Sigmoid colon (tissue), 7 donors: Measurements from ENCODE around the gene ALDOB. TPM values are rescaled to one million over a fixed set of nuclear protein-coding genes. Genes with fewer than 3 reads are reported as not detected.

Experiments used
- DNase-seq: peaks from one replicate; pipeline ENCODE4 v3.0.0-alpha.2; 2019
- H3K27ac ChIP-seq, 4 donors: fragments of 200-600 bp; sonication (generic); one replicate each; pipeline ENCODE4 v1.5.1; 2016 to 2019; ENCODE audit warnings: mild to moderate bottlenecking in 1 of 4
- H3K27me3 ChIP-seq, 3 donors: fragments of 200-600 bp; sonication (generic); one replicate each; pipeline ENCODE4 v1.5.1; 2019; ENCODE audit warnings: mild to moderate bottlenecking in 1 of 3
- H3K36me3 ChIP-seq, 4 donors: fragments of 200-600 bp; sonication (generic); one replicate each; pipeline ENCODE4 v1.5.1; 2016 to 2019
- H3K4me1 ChIP-seq, 4 donors: fragments of 200-600 bp; sonication (generic); one replicate each; pipeline ENCODE4 v1.5.1; 2017 to 2019
- H3K4me3 ChIP-seq, 4 donors: fragments of 200-600 bp; sonication (generic); one replicate each; pipeline ENCODE4 v1.5.1; 2017 to 2019; ENCODE audit warnings: mild to moderate bottlenecking in 2 of 4, moderate library complexity in 1 of 4
- H3K9me3 ChIP-seq, 4 donors: fragments of 200-600 bp in 3 of 4; sonication (generic) in 3 of 4; one replicate each; pipeline versions ENCODE4 v1.5.1 to v1.6.1; 2013 to 2019
- CTCF ChIP-seq, 4 experiments: fragments of 450-650 bp in 3 of 4; fragments of 200-600 bp in 1 of 4; IDR thresholded peaks; one replicate each; pipeline ENCODE4 v1.5.1; 2016 to 2019; ENCODE audit warnings: antibody characterized with exemption in 4 of 4, mild to moderate bottlenecking in 3 of 4, moderate library complexity in 2 of 4
- EP300 ChIP-seq, 4 donors: sonication (generic); formaldehyde crosslinking; IDR thresholded peaks; one replicate each; pipeline ENCODE4 v1.6.1; 2017; ENCODE audit warnings: antibody characterized with exemption in 4 of 4
- POLR2A ChIP-seq, 2 donors: fragments of 450-650 bp; IDR thresholded peaks; one replicate each; pipeline ENCODE4 v1.6.1; 2016; ENCODE audit warnings: antibody characterized with exemption in 2 of 2, mild to moderate bottlenecking in 2 of 2, moderate library complexity in 2 of 2
- POLR2AphosphoS5 ChIP-seq, 4 donors: sonication (generic); formaldehyde crosslinking; IDR thresholded peaks; one replicate each; pipeline ENCODE4 v1.6.1; 2017; ENCODE audit warnings: antibody characterized with exemption in 4 of 4
- WGBS, 2 donors: extraction: QIAGEN DNeasy Blood & Tissue Kit; methylation state at CpG; one replicate each; pipeline ENCODE4 v1.1.7; 2013; 5-methylcytosine and 5-hydroxymethylcytosine counted together
- intact Hi-C: fragments of 100-400 bp; cut with DNase I; formaldehyde crosslinking; loops from one replicate; pipeline ENCODE4 v1.15.1; 2023
- polyA plus RNA-seq, 3 donors: library from polyadenylated mRNA; stranded (reverse); fragments of 200-250 nt; gene quantifications; one replicate each; pipeline ENCODE4 v1.2.3, GENCODE V29; 2013
- total RNA-seq, 4 donors: library from RNA; depleted of rRNA; stranded (reverse); fragments of >200 nt; gene quantifications; one replicate each; pipeline ENCODE4 v1.1.0, GENCODE V29; 2016
- donor health status: healthy with polysubstance abuse.
- donor health status: Bipolar disorder and iron deficiency.
- donor health status: healthy.

Gene ALDOB
- total and polyA plus RNA-seq, 7 donors = 0.82 to 40.5 (median 1.1) TPM; not detected in 2

DNA sequence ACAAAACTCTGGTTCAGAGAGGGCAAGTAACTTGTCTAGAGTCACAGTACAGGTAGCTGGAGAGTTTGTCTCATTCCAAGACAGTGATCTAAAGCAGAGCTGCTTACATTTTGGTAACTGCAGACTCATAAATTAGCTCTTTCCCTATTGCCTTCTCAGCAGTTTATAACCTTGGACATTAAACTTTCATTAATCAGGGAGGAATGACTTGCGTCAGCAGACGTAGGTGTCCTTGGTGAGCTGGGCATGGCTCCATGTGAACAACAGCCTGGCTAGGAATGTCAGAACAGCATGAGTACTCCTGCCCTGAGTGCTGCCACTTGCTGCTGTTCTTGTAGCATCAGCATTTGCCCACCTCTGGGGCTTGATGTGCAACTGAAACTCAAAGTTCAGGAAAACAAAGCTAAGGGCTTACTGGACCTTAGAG is 2.2 kb upstream of the ALDOB start:
- H3K27ac ChIP-seq = peak overlapping the region in 2 of 4 donors; percentile 8 to 36
- H3K9me3 ChIP-seq = no peaks in the 10 kb centered on the region
- TF ChIP-seq EP300 (IDR thresholded peaks at IDR 0.05) (peak; percentile 43 to 97 (median 73)), POLR2A (IDR thresholded peaks at IDR 0.05) (no peak), POLR2AphosphoS5 (IDR thresholded peaks at IDR 0.05) (peak; percentile 54 to 91 (median 64)), CTCF (IDR thresholded peaks at IDR 0.05) (no peak)
- peak; percentile 72 for DNase-seq
- peaks cover 0 to 13% (median 2%) of the 10 kb centered on the region in 4 donors for H3K4me1 ChIP-seq
- no peak overlapping the region for H3K4me3 ChIP-seq
- H3K36me3 ChIP-seq = no peaks in the 10 kb centered on the region
- no peaks in the 10 kb centered on the region for H3K27me3 ChIP-seq
- 15 to 65% methylated on average over 2 of the region's 2 CpGs for WGBS, 2 donors
- intact Hi-C loops = loop anchor here (2.0 kb wide), 1 partner anchor 37 kb away; no protein-coding TSS in a partner anchor

- Histone ChIP-seq H3K9me3 (no peaks in the 10 kb centered on the region), H3K27me3 (no peaks in the 10 kb centered on the region), H3K36me3 (no peaks in the 10 kb centered on the region), H3K4me1 (peaks cover 0 to 13% (median 2%) of the 10 kb centered on the region in 4 donors), H3K4me3 (no peak overlapping the region), H3K27ac (no peak overlapping the region)
- no peak for DNase-seq
- intact Hi-C loops = no loop called here
- 30 to 78% methylated on average over 3 of the region's 3 CpGs for WGBS, 2 donors
- TF ChIP-seq EP300 (IDR thresholded peaks at IDR 0.05) (no peak), POLR2A (IDR thresholded peaks at IDR 0.05) (no peak), CTCF (IDR thresholded peaks at IDR 0.05) (no peak), POLR2AphosphoS5 (IDR thresholded peaks at IDR 0.05) (no peak)
Measured at GRCh38 chr9:101434998-101435397, 576 bp downstream of the ALDOB start.

GRCh38 chr9:101433229-101433628 is 2.3 kb downstream of the ALDOB start:
- Histone ChIP-seq H3K4me1 (peaks cover 0 to 8% (median 2%) of the 10 kb centered on the region in 4 donors), H3K27ac (no peak overlapping the region), H3K36me3 (no peaks in the 10 kb centered on the region), H3K4me3 (no peak overlapping the region), H3K27me3 (no peaks in the 10 kb centered on the region), H3K9me3 (no peaks in the 10 kb centered on the region)
- intact Hi-C loops = no loop called here
- WGBS, 2 donors = 50 to 70% methylated on average over 3 of the region's 3 CpGs
- TF ChIP-seq EP300 (IDR thresholded peaks at IDR 0.05) (no peak), POLR2AphosphoS5 (IDR thresholded peaks at IDR 0.05) (no peak), CTCF (IDR thresholded peaks at IDR 0.05) (no peak), POLR2A (IDR thresholded peaks at IDR 0.05) (no peak)
- no peak for DNase-seq

- intact Hi-C loops = no loop called here
- TF ChIP-seq CTCF (IDR thresholded peaks at IDR 0.05) (no peak), EP300 (IDR thresholded peaks at IDR 0.05) (no peak), POLR2AphosphoS5 (IDR thresholded peaks at IDR 0.05) (no peak), POLR2A (IDR thresholded peaks at IDR 0.05) (no peak)
- DNase-seq = no peak
- Histone ChIP-seq H3K27ac (no peak overlapping the region), H3K4me3 (no peak overlapping the region), H3K9me3 (no peaks in the 10 kb centered on the region), H3K4me1 (peaks cover 0 to 3% (median 0%) of the 10 kb centered on the region in 4 donors), H3K36me3 (no peaks in the 10 kb centered on the region), H3K27me3 (no peaks in the 10 kb centered on the region)
- WGBS, 2 donors = 83 to 97% methylated on average over 1 of the region's 1 CpG
Measured at GRCh38 chr9:101432740-101433139, 2.8 kb downstream of the ALDOB start.

GRCh38 chr9:101432171-101432570 is 3.4 kb downstream of the ALDOB start:
- Histone ChIP-seq H3K9me3 (no peaks in the 10 kb centered on the region), H3K4me1 (no peaks in the 10 kb centered on the region), H3K36me3 (no peaks in the 10 kb centered on the region), H3K27me3 (no peaks in the 10 kb centered on the region), H3K27ac (no peak overlapping the region), H3K4me3 (no peak overlapping the region)
- TF ChIP-seq POLR2AphosphoS5 (IDR thresholded peaks at IDR 0.05) (no peak), CTCF (IDR thresholded peaks at IDR 0.05) (no peak), POLR2A (IDR thresholded peaks at IDR 0.05) (no peak), EP300 (IDR thresholded peaks at IDR 0.05) (no peak)
- DNase-seq = no peak
- intact Hi-C loops = no loop called here
